Measurements from ENCODE around the gene NPBWR2.

The NPBWR2 gene

GRCh38 chr20:64113796-64114355 is 6.5 kb upstream of the NPBWR2 start:
- Histone ChIP-seq H3K4me1 (ENCODE audit: control insufficient read depth, insufficient read depth, low read length) (no peaks in the 10 kb centered on the region), H3K9me3 (replicated peaks; ENCODE audit: low read length) (no peaks in the 10 kb centered on the region), H3K4me3 (ENCODE audit: low read length) (no peak overlapping the region), H3K36me3 (ENCODE audit: insufficient read depth, low read length) (no peaks in the 10 kb centered on the region), H3K4me2 (ENCODE audit: low read length) (no peak overlapping the region), H3K9ac (ENCODE audit: low read depth, low read length) (no peak overlapping the region), H3K27me3 (ENCODE audit: control insufficient read depth, insufficient read depth, low read length) (peaks cover 62% of the 10 kb centered on the region)

GRCh38 chr20:64113444-64113775 is 6.0 kb upstream of the NPBWR2 start:
- no peaks in the 10 kb centered on the region for H3K4me1 ChIP-seq (ENCODE audit: control insufficient read depth, insufficient read depth, low read length)
- no peaks in the 10 kb centered on the region for H3K9me3 ChIP-seq (replicated peaks; ENCODE audit: low read length)
- H3K4me2 ChIP-seq (ENCODE audit: low read length) = no peak overlapping the region
- H3K36me3 ChIP-seq (ENCODE audit: insufficient read depth, low read length) = no peaks in the 10 kb centered on the region
- H3K9ac ChIP-seq (ENCODE audit: low read depth, low read length) = no peak overlapping the region
- no peak overlapping the region for H3K4me3 ChIP-seq (ENCODE audit: low read length)
- H3K27me3 ChIP-seq (ENCODE audit: control insufficient read depth, insufficient read depth, low read length) = peaks cover 63% of the 10 kb centered on the region

- H3K4me3 ChIP-seq (ENCODE audit: low read length) = no peak overlapping the region
- no peaks in the 10 kb centered on the region for H3K9me3 ChIP-seq (replicated peaks; ENCODE audit: low read length)
- H3K4me2 ChIP-seq (ENCODE audit: low read length) = no peak overlapping the region
- no peak overlapping the region for H3K9ac ChIP-seq (ENCODE audit: low read depth, low read length)
- no peaks in the 10 kb centered on the region for H3K36me3 ChIP-seq (ENCODE audit: insufficient read depth, low read length)
- peaks cover 68% of the 10 kb centered on the region for H3K27me3 ChIP-seq (ENCODE audit: control insufficient read depth, insufficient read depth, low read length)
- no peaks in the 10 kb centered on the region for H3K4me1 ChIP-seq (ENCODE audit: control insufficient read depth, insufficient read depth, low read length)
Measured at GRCh38 chr20:64112691-64113443, 5.5 kb upstream of the NPBWR2 start.

- no peaks in the 10 kb centered on the region for H3K4me1 ChIP-seq (ENCODE audit: control insufficient read depth, insufficient read depth, low read length)
- no peak overlapping the region for H3K9ac ChIP-seq (ENCODE audit: low read depth, low read length)
- H3K4me3 ChIP-seq (ENCODE audit: low read length) = no peak overlapping the region
- no peak overlapping the region for H3K4me2 ChIP-seq (ENCODE audit: low read length)
- H3K27me3 ChIP-seq (ENCODE audit: control insufficient read depth, insufficient read depth, low read length) = peaks cover 75% of the 10 kb centered on the region
- no peaks in the 10 kb centered on the region for H3K36me3 ChIP-seq (ENCODE audit: insufficient read depth, low read length)
- H3K9me3 ChIP-seq (replicated peaks; ENCODE audit: low read length) = no peaks in the 10 kb centered on the region
Measured at GRCh38 chr20:64111841-64112641, 4.7 kb upstream of the NPBWR2 start.

- Histone ChIP-seq H3K9ac (ENCODE audit: low read depth, low read length) (no peak overlapping the region), H3K9me3 (replicated peaks; ENCODE audit: low read length) (no peaks in the 10 kb centered on the region), H3K27me3 (ENCODE audit: control insufficient read depth, insufficient read depth, low read length) (peaks cover 61% of the 10 kb centered on the region), H3K36me3 (ENCODE audit: insufficient read depth, low read length) (no peaks in the 10 kb centered on the region), H3K4me2 (ENCODE audit: low read length) (no peak overlapping the region), H3K4me3 (ENCODE audit: low read length) (no peak overlapping the region), H3K4me1 (ENCODE audit: control insufficient read depth, insufficient read depth, low read length) (no peaks in the 10 kb centered on the region)
Measured at GRCh38 chr20:64110411-64111068, 3.2 kb upstream of the NPBWR2 start.

- no peaks in the 10 kb centered on the region for H3K9me3 ChIP-seq (replicated peaks; ENCODE audit: low read length)
- H3K4me2 ChIP-seq (ENCODE audit: low read length) = no peak overlapping the region
- H3K36me3 ChIP-seq (ENCODE audit: insufficient read depth, low read length) = no peaks in the 10 kb centered on the region
- no peak overlapping the region for H3K9ac ChIP-seq (ENCODE audit: low read depth, low read length)
- no peak overlapping the region for H3K4me3 ChIP-seq (ENCODE audit: low read length)
- no peaks in the 10 kb centered on the region for H3K4me1 ChIP-seq (ENCODE audit: control insufficient read depth, insufficient read depth, low read length)
- peaks cover 55% of the 10 kb centered on the region for H3K27me3 ChIP-seq (ENCODE audit: control insufficient read depth, insufficient read depth, low read length)
Measured at GRCh38 chr20:64109831-64110391, 2.5 kb upstream of the NPBWR2 start.

- Histone ChIP-seq H3K4me3 (ENCODE audit: low read length) (no peak overlapping the region), H3K27me3 (ENCODE audit: control insufficient read depth, insufficient read depth, low read length) (peaks cover 49% of the 10 kb centered on the region), H3K9me3 (replicated peaks; ENCODE audit: low read length) (no peaks in the 10 kb centered on the region), H3K36me3 (ENCODE audit: insufficient read depth, low read length) (no peaks in the 10 kb centered on the region), H3K4me2 (ENCODE audit: low read length) (no peak overlapping the region), H3K4me1 (ENCODE audit: control insufficient read depth, insufficient read depth, low read length) (no peaks in the 10 kb centered on the region), H3K9ac (ENCODE audit: low read depth, low read length) (no peak overlapping the region)
Measured at GRCh38 chr20:64108731-64109681, 1.6 kb upstream of the NPBWR2 start.

GRCh38 chr20:64107736-64108457 is 532 bp upstream of the NPBWR2 start:
- H3K27me3 ChIP-seq (ENCODE audit: control insufficient read depth, insufficient read depth, low read length) = peaks cover 49% of the 10 kb centered on the region
- H3K9me3 ChIP-seq (replicated peaks; ENCODE audit: low read length) = no peaks in the 10 kb centered on the region
- no peaks in the 10 kb centered on the region for H3K4me1 ChIP-seq (ENCODE audit: control insufficient read depth, insufficient read depth, low read length)
- no peak overlapping the region for H3K4me2 ChIP-seq (ENCODE audit: low read length)
- no peak overlapping the region for H3K9ac ChIP-seq (ENCODE audit: low read depth, low read length)
- no peaks in the 10 kb centered on the region for H3K36me3 ChIP-seq (ENCODE audit: insufficient read depth, low read length)
- H3K4me3 ChIP-seq (ENCODE audit: low read length) = no peak overlapping the region

- Histone ChIP-seq H3K4me2 (ENCODE audit: low read length) (no peak overlapping the region), H3K9me3 (replicated peaks; ENCODE audit: low read length) (no peaks in the 10 kb centered on the region), H3K9ac (ENCODE audit: low read depth, low read length) (no peak overlapping the region), H3K4me3 (ENCODE audit: low read length) (no peak overlapping the region), H3K4me1 (ENCODE audit: control insufficient read depth, insufficient read depth, low read length) (no peaks in the 10 kb centered on the region), H3K36me3 (ENCODE audit: insufficient read depth, low read length) (no peaks in the 10 kb centered on the region), H3K27me3 (ENCODE audit: control insufficient read depth, insufficient read depth, low read length) (peaks cover 49% of the 10 kb centered on the region)
Measured at GRCh38 chr20:64106435-64106961, 867 bp downstream of the NPBWR2 start.

GRCh38 chr20:64105846-64106434 is 1.4 kb downstream of the NPBWR2 start:
- H3K27me3 ChIP-seq (ENCODE audit: control insufficient read depth, insufficient read depth, low read length) = peaks cover 55% of the 10 kb centered on the region
- no peak overlapping the region for H3K9ac ChIP-seq (ENCODE audit: low read depth, low read length)
- no peaks in the 10 kb centered on the region for H3K36me3 ChIP-seq (ENCODE audit: insufficient read depth, low read length)
- H3K9me3 ChIP-seq (replicated peaks; ENCODE audit: low read length) = no peaks in the 10 kb centered on the region
- H3K4me2 ChIP-seq (ENCODE audit: low read length) = no peak overlapping the region
- no peak overlapping the region for H3K4me3 ChIP-seq (ENCODE audit: low read length)
- no peaks in the 10 kb centered on the region for H3K4me1 ChIP-seq (ENCODE audit: control insufficient read depth, insufficient read depth, low read length)
